Vagina (tissue), 2 donors: ENCODE results near the gene MAD1L1.

ENCODE experiments used
- POLR2A ChIP-seq, 2 donors: fragments of 450-650 bp; IDR thresholded peaks; one replicate each; pipeline ENCODE4 v1.6.1; 2017; ENCODE audit warnings: antibody characterized with exemption in 2 of 2, mild to moderate bottlenecking in 2 of 2, moderate library complexity in 2 of 2
- POLR2AphosphoS5 ChIP-seq, 2 donors: sonication (generic); formaldehyde crosslinking; IDR thresholded peaks; one replicate each; pipeline ENCODE4 v1.9.0; 2017; ENCODE audit warnings: antibody characterized with exemption in 2 of 2, mild to moderate bottlenecking in 2 of 2, low read depth in 1 of 2; ENCODE audit not compliant: insufficient read depth in 1 of 2
- TF ChIP-seq, protein P1 (sequence below), 3 experiments: fragments of 450-650 bp in 2 of 3; fragments of 200-600 bp in 1 of 3; sonication (generic) in 1 of 3; IDR thresholded peaks; one replicate each; pipeline ENCODE4 v1.5.1; 2017 to 2019; ENCODE audit warnings: antibody characterized with exemption in 3 of 3, mild to moderate bottlenecking in 2 of 3, moderate library complexity in 2 of 3

GRCh38 chr7:1809601-1810258, 423.0 kb downstream of the MAD1L1 start:
- TF ChIP-seq, protein P1, sequence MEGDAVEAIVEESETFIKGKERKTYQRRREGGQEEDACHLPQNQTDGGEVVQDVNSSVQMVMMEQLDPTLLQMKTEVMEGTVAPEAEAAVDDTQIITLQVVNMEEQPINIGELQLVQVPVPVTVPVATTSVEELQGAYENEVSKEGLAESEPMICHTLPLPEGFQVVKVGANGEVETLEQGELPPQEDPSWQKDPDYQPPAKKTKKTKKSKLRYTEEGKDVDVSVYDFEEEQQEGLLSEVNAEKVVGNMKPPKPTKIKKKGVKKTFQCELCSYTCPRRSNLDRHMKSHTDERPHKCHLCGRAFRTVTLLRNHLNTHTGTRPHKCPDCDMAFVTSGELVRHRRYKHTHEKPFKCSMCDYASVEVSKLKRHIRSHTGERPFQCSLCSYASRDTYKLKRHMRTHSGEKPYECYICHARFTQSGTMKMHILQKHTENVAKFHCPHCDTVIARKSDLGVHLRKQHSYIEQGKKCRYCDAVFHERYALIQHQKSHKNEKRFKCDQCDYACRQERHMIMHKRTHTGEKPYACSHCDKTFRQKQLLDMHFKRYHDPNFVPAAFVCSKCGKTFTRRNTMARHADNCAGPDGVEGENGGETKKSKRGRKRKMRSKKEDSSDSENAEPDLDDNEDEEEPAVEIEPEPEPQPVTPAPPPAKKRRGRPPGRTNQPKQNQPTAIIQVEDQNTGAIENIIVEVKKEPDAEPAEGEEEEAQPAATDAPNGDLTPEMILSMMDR (IDR thresholded peaks at IDR 0.05) = no peak
- TF ChIP-seq POLR2A (IDR thresholded peaks at IDR 0.05) (no peak), POLR2AphosphoS5 (IDR thresholded peaks at IDR 0.05; ENCODE audit: insufficient read depth in 1 of 2, low read depth in 1 of 2) (no peak)
